ENCODE data around the gene L2HGDH. TPM values are rescaled to one million over a fixed set of nuclear protein-coding genes. Genes with fewer than 3 reads are reported as not detected.

The L2HGDH gene
- total RNA-seq, 1 donor from 2014 or later, result 10.8 TPM

DNA sequence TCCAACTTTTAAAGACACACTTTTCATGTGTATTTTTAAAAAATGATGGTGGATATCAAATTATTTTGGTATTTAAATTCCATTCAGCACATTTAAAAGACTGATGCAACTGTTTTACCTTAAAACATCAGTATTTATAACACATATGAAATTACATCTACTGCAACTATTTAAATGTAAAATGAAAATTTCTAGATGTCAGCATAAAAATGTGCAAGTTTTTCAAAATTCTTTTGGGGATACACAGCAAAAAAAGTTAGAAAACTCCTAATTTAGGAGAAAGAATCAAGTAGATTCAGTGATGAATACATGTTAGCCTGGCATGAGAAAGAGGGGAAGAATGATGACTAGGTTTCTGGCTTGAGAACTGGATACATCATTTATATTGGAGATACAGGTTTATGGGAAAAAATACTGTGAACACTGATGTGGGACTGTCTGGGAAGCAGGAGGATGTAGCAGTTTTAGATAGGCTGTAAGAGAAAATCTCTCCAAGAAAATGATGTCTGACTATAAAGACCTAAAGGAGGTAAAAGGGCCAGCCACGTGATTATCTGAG, 89.9 kb downstream of the L2HGDH start:
- peaks cover 42% of the 10 kb centered on the region for H3K4me1 Mint-ChIP-seq (ENCODE audit: unreplicated experiment)
- H3K27me3 Mint-ChIP-seq, result no peaks in the 10 kb centered on the region
- TF ChIP-seq, protein P1, sequence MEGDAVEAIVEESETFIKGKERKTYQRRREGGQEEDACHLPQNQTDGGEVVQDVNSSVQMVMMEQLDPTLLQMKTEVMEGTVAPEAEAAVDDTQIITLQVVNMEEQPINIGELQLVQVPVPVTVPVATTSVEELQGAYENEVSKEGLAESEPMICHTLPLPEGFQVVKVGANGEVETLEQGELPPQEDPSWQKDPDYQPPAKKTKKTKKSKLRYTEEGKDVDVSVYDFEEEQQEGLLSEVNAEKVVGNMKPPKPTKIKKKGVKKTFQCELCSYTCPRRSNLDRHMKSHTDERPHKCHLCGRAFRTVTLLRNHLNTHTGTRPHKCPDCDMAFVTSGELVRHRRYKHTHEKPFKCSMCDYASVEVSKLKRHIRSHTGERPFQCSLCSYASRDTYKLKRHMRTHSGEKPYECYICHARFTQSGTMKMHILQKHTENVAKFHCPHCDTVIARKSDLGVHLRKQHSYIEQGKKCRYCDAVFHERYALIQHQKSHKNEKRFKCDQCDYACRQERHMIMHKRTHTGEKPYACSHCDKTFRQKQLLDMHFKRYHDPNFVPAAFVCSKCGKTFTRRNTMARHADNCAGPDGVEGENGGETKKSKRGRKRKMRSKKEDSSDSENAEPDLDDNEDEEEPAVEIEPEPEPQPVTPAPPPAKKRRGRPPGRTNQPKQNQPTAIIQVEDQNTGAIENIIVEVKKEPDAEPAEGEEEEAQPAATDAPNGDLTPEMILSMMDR (conservative IDR thresholded peaks at IDR 0.05), result no peak
- peak overlapping the region; percentile 55 for H3K27ac Mint-ChIP-seq
- peaks cover 14% of the 10 kb centered on the region for H3K36me3 Mint-ChIP-seq
- no peak overlapping the region for H3K4me3 Mint-ChIP-seq
- no peak for DNase-seq (ENCODE audit: extremely low spot score, unreplicated experiment)
- H3K9me3 Mint-ChIP-seq, result no peaks in the 10 kb centered on the region

DNA sequence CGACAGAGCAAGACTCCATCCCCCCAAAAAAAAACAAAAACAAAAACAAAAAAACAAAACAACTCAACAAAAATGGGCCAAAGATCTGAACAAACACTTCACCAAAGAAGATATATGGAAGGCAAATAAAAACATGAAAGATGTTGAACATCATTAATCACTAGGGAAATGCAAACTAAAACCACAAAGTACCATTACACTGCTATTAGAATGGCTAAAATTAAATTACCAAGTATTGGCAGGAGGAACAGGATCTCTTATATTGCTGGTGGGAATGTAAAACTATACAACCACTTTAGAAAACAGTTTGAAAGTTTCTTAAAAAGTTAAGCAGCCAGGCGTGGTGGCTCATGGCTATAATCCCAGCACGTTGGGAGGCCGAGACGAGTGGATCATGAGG, 93.5 kb downstream of the L2HGDH start:
- no peak overlapping the region for H3K27ac Mint-ChIP-seq
- peaks cover 22% of the 10 kb centered on the region for H3K36me3 Mint-ChIP-seq
- H3K4me3 Mint-ChIP-seq, result no peak overlapping the region
- H3K27me3 Mint-ChIP-seq, result no peaks in the 10 kb centered on the region
- DNase-seq (ENCODE audit: extremely low spot score, unreplicated experiment), result no peak
- H3K4me1 Mint-ChIP-seq (ENCODE audit: unreplicated experiment), result peaks cover 27% of the 10 kb centered on the region
- H3K9me3 Mint-ChIP-seq, result no peaks in the 10 kb centered on the region
- TF ChIP-seq, protein P1 (conservative IDR thresholded peaks at IDR 0.05), result no peak

DNA sequence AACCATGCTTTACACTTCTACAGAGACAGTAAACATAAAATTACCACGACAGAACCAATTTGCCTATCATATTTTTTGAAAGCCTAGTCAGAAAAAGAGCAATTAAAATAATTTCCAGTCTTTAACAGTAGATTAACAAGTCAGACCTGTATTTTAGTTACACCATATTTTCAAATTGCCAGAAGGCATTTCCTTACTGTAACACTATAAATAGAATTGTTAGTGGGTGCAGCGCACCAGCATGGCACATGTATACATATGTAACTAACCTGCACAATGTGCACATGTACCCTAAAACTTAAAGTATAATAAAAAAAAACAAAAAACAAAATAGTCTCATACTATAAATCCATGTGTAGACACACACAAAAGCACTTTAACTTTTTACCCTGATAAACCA, 96.6 kb downstream of the L2HGDH start:
- TF ChIP-seq, protein P1 (conservative IDR thresholded peaks at IDR 0.05), result no peak
- H3K4me1 Mint-ChIP-seq (ENCODE audit: unreplicated experiment), result peaks cover 19% of the 10 kb centered on the region
- no peak for DNase-seq (ENCODE audit: extremely low spot score, unreplicated experiment)
- no peaks in the 10 kb centered on the region for H3K9me3 Mint-ChIP-seq
- peak overlapping the region; percentile 10 for H3K4me3 Mint-ChIP-seq
- H3K36me3 Mint-ChIP-seq, result peaks cover 15% of the 10 kb centered on the region
- H3K27me3 Mint-ChIP-seq, result no peaks in the 10 kb centered on the region
- peak overlapping the region; percentile 20 for H3K27ac Mint-ChIP-seq

DNA sequence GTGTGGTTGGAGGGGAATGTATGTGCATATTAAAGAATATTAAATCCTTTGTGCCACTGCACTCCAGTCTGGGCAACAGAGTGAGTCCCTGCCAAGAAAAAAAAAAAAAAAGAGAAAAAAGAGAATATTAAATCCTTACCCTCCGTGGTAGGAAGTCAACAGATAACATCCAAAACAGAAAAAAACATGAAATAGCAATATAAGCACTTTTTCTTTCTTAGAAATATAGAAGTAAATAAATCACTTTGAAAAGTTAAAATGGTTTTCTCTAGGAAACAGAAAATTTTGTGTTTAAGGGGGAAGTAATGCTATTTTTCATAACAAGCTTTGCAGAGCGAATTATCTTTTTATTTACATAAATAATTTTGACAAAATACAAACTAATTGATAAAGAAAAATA, 98.2 kb downstream of the L2HGDH start:
- H3K36me3 Mint-ChIP-seq, result peaks cover 12% of the 10 kb centered on the region
- no peak overlapping the region for H3K4me3 Mint-ChIP-seq
- TF ChIP-seq, protein P1 (conservative IDR thresholded peaks at IDR 0.05), result no peak
- no peaks in the 10 kb centered on the region for H3K27me3 Mint-ChIP-seq
- H3K9me3 Mint-ChIP-seq, result no peaks in the 10 kb centered on the region
- H3K27ac Mint-ChIP-seq, result no peak overlapping the region
- H3K4me1 Mint-ChIP-seq (ENCODE audit: unreplicated experiment), result peaks cover 14% of the 10 kb centered on the region
- DNase-seq (ENCODE audit: extremely low spot score, unreplicated experiment), result no peak

DNA sequence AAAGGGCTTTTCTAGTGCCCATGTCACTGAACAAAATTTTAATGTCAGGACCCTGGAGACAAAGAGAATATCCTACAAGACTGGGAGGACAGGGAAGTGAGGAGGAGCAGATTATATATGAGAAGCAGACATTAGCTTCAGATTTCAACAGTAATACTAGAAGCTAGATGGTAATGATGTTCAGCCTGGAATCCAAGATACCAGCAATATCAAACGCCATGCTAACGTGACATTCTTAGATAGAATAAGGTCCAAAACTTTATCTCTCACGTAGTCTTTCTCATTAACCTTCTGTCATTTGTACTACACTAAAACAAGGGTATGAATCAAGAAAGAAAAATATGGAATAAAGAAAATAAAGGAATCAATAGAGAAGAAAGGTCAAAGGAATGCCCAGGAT, 99.3 kb downstream of the L2HGDH start:
- Mint-ChIP-seq H3K36me3 (peaks cover 8% of the 10 kb centered on the region), H3K4me3 (no peak overlapping the region), H3K27ac (peak overlapping the region; percentile 4), H3K27me3 (no peaks in the 10 kb centered on the region), H3K4me1 (ENCODE audit: unreplicated experiment) (peaks cover 14% of the 10 kb centered on the region), H3K9me3 (no peaks in the 10 kb centered on the region)
- TF ChIP-seq, protein P1 (conservative IDR thresholded peaks at IDR 0.05), result no peak
- no peak for DNase-seq (ENCODE audit: extremely low spot score, unreplicated experiment)

DNA sequence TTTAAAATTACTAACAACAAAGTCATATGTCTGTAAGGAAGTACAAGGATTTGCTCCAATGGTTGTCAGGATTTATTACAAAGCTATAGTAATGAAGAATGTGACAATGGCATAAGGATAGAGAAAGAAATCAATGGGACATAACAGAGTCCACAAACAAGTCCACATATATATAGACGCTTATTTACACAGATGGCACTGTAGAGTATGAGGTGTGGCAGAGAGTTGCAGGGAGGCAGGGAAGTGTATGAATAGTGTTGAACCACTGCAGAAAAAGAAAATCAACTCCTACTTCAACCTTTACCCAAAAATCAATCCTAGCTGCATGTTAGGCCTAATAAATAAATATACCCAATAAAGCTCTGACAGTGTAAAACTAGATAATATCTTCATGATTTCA, 102.0 kb downstream of the L2HGDH start:
- Mint-ChIP-seq H3K4me3 (no peak overlapping the region), H3K9me3 (no peaks in the 10 kb centered on the region), H3K27ac (no peak overlapping the region), H3K4me1 (ENCODE audit: unreplicated experiment) (peaks cover 10% of the 10 kb centered on the region), H3K27me3 (no peaks in the 10 kb centered on the region), H3K36me3 (no peaks in the 10 kb centered on the region)
- DNase-seq (ENCODE audit: extremely low spot score, unreplicated experiment), result no peak
- TF ChIP-seq, protein P1 (conservative IDR thresholded peaks at IDR 0.05), result no peak
